HG03196 (cell line): ENCODE measurements around the gene ANO10.
"Not testable (repeated sequence)": the region's sequence is repeated elsewhere in the genome, so short reads cannot be mapped to it uniquely, and the experiment has no call there.

Source experiments
- ATAC-seq: cut with Tn5 transposase; IDR thresholded peaks from one replicate; pipeline ENCODE4 v1.9.1; 2021; ENCODE audit not compliant: unreplicated experiment

The ANO10 gene

GRCh38 chr3:43522727-43523362 is 99.0 kb downstream of the ANO10 start:
- ATAC-seq: no peak

- no peak for ATAC-seq
These were observed 99.9 kb downstream of the ANO10 start for GRCh38 chr3:43521941-43522340.

GRCh38 chr3:43518515-43518914 is 103.3 kb downstream of the ANO10 start:
- not testable (repeated sequence) for ATAC-seq

GRCh38 chr3:43515970-43516635 is 105.7 kb downstream of the ANO10 start:
- no peak for ATAC-seq

GRCh38 chr3:43515208-43515917 is 106.4 kb downstream of the ANO10 start:
- ATAC-seq: no peak

GRCh38 chr3:43512754-43513404 is 108.9 kb downstream of the ANO10 start:
- no peak for ATAC-seq

- no peak for ATAC-seq
These were observed 115.2 kb downstream of the ANO10 start for GRCh38 chr3:43506644-43507043.

GRCh38 chr3:43505351-43505750 is 116.5 kb downstream of the ANO10 start:
- ATAC-seq: no peak

- no peak for ATAC-seq
These were observed 118.6 kb downstream of the ANO10 start for GRCh38 chr3:43503067-43503728.

GRCh38 chr3:43499256-43499655 is 122.6 kb downstream of the ANO10 start:
- no peak for ATAC-seq

- no peak for ATAC-seq
These were observed 123.9 kb downstream of the ANO10 start for GRCh38 chr3:43497905-43498365.

GRCh38 chr3:43497422-43497821 is 124.4 kb downstream of the ANO10 start:
- no peak for ATAC-seq

GRCh38 chr3:43496740-43497375 is 125.0 kb downstream of the ANO10 start:
- ATAC-seq: no peak

GRCh38 chr3:43492932-43493331 is 128.9 kb downstream of the ANO10 start:
- not testable (repeated sequence) for ATAC-seq

- ATAC-seq: not testable (repeated sequence)
These were observed 130.0 kb downstream of the ANO10 start for GRCh38 chr3:43491807-43492206.

- no peak for ATAC-seq
These were observed 131.1 kb downstream of the ANO10 start for GRCh38 chr3:43490640-43491185.

GRCh38 chr3:43489930-43490329 is 131.9 kb downstream of the ANO10 start:
- no peak for ATAC-seq

GRCh38 chr3:43485931-43486330 is 135.9 kb downstream of the ANO10 start:
- no peak for ATAC-seq

GRCh38 chr3:43484926-43485488 is 136.8 kb downstream of the ANO10 start:
- ATAC-seq: no peak

GRCh38 chr3:43481375-43481774 is 140.4 kb downstream of the ANO10 start:
- ATAC-seq: no peak
